Transverse colon (tissue), 4 donors: Measurements from ENCODE around the gene ABHD15.

Source experiments
- CTCF ChIP-seq, 5 experiments: fragments of 200-600 bp in 3 of 5; fragments of 450-650 bp in 2 of 5; sonication (generic) in 3 of 5; IDR thresholded peaks; 1 replicate in 2 of 5; 2 replicates in 3 of 5; pipeline ENCODE4 v1.5.1; 2016 to 2017; ENCODE audit warnings: antibody characterized with exemption in 5 of 5, inconsistent platforms in 3 of 5, mild to moderate bottlenecking in 2 of 5, moderate library complexity in 1 of 5
- EP300 ChIP-seq: sonication (generic); formaldehyde crosslinking; IDR thresholded peaks from one replicate; pipeline ENCODE4 v1.6.1; 2017; ENCODE audit warnings: antibody characterized with exemption, low read depth
- POLR2A ChIP-seq: fragments of 450-650 bp; IDR thresholded peaks from one replicate; pipeline ENCODE4 v1.6.1; 2016; ENCODE audit warnings: antibody characterized with exemption, mild to moderate bottlenecking, moderate library complexity
- POLR2AphosphoS5 ChIP-seq, 3 donors: sonication (generic); formaldehyde crosslinking; IDR thresholded peaks; one replicate each; pipeline ENCODE4 v1.6.1; 2016; ENCODE audit warnings: antibody characterized with exemption in 3 of 3

GRCh38 chr17:29608986-29609385 lies 42.1 kb upstream of the ABHD15 start:
- no peak for TF ChIP-seq CTCF (IDR thresholded peaks at IDR 0.05)
- TF ChIP-seq EP300 = no peak
- TF ChIP-seq POLR2AphosphoS5 (IDR thresholded peaks at IDR 0.05) = no peak
- TF ChIP-seq POLR2A = no peak
